Measurements from ENCODE around the gene GTF3C4. TPM values are rescaled to one million over a fixed set of nuclear protein-coding genes. Genes with fewer than 3 reads are reported as not detected.

Gene GTF3C4
- total RNA-seq, 2 donors from 2014 or later: 10.6 to 10.8 TPM

Other genes starting within 250 kb of the GTF3C4 start
- gene BARHL1, start 87.9 kb upstream of the GTF3C4 start, total RNA-seq: not detected
- 10 to 100 TPM in 1 of 2 donors, 1 to 10 TPM in 1; 7.3 to 11.9 TPM for gene DDX31, start 481 bp upstream of the GTF3C4 start, total RNA-seq
- under 1 TPM in 1 of 2 donors, not detected in 1; 0.67 TPM for gene AK8, start 207.8 kb downstream of the GTF3C4 start, total RNA-seq
- 1 to 10 TPM; 1.2 to 2.6 TPM for gene SPACA9, start 208.4 kb downstream of the GTF3C4 start, total RNA-seq

Measured in left colon (tissue), 2 donors.